Fibroblast of skin of abdomen (primary cell): ENCODE data around the gene CD164L2.
A peak's percentile ranks its signal among the peaks of the same experiment; 100 is the strongest.

Experiments used
- DNase-seq: peaks from one replicate; pipeline ENCODE4 v3.0.0-alpha.2; 2013

CD164L2 gene

GRCh38 chr1:27383661-27384060 lies 528 bp upstream of the CD164L2 start:
- no peak for DNase-seq

- DNase-seq, result no peak
These were observed 967 bp downstream of the CD164L2 start for GRCh38 chr1:27381969-27382762.

DNA sequence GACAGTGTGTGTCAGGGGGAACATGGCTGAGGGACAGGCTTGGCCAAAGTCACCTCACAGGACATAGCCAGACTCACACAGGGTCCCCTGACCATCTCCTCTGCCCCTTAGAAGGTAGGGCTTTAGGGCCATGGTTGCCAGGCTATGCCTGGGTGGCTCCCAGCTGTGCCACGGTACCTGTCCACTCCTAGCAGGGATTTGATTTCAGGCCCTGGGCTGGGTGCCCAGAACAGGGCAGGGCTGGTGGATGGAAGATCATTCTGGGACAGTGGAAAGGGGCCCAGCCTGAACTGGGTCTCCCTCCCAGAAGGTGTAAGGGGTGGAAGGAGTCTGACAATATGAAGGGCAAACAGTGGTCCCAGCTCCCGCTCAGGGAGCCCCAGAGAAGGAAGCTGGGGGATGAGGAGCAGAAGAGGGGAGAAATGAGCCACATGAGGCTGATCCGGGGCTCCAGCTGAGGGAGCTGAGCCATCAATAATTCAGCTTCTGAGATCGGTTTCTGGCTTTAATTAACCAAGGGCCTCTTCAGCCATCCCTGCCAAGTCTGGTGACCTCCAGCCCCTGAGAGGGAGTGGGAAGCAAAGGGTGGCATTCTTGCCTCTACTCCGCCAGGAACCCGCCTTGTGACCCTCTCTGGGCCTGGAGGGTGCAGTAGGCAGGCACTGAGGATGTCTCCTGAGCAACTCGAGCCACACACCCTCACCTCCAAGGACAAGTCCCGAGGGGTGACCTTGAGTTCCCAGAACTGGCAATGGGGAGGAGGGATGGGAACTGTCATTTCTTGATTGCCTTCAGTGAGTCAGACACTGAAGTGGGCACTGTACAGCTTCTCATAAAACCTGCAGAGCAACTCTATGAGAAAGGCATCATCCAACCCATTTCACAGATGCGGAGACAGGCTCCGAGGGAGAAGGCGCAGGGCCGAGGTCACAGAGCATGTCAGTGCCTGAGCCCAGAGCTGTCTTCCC lies 2.1 kb downstream of the CD164L2 start:
- no peak for DNase-seq

DNA sequence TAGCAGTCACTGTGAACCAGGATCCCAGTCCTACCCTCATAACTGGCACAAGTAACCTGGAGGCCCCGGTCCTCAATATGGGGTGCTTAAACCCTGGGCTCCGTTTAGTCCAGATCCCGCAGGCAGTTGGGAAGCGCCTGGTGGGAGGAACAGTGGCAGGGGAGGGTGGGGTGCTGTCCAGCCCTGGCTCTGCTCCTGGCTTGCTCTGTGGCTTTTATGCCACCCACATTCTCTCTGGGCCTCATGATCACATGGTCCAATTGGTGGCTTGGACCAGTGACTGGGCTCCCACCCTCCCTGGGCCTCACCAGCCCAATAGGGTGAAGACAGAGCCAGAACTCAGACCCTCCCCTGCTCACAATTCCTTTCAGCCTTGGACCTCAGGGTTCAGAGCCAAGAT lies 2.9 kb downstream of the CD164L2 start:
- no peak for DNase-seq

GRCh38 chr1:27379564-27380122 lies 3.5 kb downstream of the CD164L2 start:
- DNase-seq, result no peak

- DNase-seq, result no peak
These were observed 5.2 kb downstream of the CD164L2 start for GRCh38 chr1:27377760-27378495.

DNA sequence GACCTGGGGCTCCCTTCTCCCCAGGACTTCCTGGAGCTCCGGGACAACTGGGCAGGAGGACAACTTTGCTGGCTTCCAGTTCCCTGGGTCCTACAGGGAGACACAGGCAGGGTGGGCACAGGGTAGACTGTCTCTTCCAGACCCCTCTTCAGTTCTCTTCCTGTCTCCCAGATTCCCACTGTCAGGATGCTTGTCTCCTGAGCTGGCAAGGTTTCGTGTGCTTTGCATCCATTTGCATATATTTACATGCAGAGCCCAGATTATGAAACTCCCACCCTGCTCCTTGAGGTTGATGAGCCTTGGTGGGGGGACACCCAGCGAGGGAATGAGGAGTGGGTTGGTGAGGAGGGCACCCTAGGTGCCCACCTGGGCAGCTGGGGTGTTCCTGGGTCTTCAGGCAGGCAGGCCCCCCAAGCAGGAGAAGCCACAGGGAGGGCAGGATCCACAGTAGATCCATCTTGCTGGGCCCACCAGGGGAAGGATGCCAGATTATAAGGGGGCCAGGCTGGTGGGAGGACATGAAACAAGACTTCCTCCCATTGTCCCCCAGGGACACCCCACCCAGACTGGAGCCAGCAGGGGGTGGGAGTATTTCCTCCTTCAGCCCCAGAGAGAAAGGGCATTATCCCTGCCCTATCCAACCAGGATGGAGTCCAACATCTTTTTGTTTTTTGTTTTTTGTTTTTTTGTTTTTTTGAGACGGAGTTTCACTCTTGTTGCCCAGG lies 8.6 kb downstream of the CD164L2 start, which contains the start of gene FCN3:
TSS of gene FCN3 (minus strand) at position 463 of the 725 bp plus-strand sequence. CDS start at position 457, 6 bp downstream.
- no peak for DNase-seq

GRCh38 chr1:27372808-27373690 lies 10.1 kb downstream of the CD164L2 start:
- DNase-seq, result no peak

DNA sequence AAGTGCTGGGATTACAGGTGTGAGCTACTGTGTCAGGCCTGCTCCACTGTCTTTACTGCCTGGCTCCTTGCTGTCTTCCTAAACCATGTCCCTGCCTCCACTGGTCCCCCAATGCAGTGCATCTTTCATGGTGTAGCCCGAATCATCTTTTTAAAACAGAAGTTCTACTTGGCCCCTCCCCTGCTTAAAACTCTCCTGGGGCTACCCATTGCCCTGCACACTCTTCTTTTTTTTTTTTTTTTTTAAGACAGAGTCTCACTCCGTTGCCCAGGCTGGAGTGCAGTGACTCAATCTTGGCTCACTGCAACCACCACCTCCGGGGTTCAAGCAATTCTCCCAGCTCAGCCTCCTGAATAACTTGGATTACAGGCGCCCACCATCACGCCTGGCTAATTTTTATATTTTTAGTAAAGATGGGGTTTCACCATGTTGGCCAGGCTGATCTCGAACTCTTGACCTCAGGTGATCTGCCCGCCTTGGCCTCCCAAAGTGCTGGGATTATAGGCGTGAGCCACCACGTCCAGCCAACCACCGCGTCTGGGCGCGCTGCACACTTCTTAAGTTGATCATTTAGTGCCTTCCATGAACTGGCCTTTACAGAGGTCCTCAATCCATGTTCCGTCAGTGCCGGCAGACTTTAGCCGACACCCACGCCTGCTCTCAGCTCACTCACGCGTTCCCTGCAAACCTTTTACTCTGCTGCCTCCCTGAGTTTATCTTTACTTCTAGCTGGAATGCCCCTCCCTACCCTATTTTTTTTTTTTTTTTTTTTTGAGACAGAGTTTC lies 10.9 kb downstream of the CD164L2 start:
- DNase-seq, result no peak

GRCh38 chr1:27368869-27369582 lies 14.1 kb downstream of the CD164L2 start:
- DNase-seq, result no peak

DNA sequence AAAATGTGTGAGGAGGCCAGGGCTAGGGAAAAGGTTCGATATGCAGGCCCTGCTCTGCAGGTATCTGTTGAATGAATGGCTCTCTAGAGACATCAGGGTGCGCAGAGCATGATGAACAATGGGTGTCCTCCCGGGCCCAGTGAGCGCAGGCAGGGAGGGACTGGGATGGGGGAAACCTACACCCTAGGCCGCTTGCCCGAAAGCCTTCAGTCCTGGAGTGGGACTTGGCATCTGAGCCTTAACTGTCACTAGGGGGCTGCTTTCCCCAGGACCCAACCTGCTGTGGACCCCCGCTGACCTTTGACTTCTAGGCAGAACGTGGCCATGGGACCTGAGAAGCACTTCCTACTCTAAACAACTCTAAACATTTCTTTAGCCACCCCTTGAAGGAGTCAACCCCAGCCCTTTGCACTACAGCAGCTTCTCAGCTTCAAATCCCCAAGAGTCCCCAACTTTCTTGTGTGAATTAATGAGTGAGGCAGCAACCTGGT lies 15.9 kb downstream of the CD164L2 start:
- DNase-seq, result no peak

DNA sequence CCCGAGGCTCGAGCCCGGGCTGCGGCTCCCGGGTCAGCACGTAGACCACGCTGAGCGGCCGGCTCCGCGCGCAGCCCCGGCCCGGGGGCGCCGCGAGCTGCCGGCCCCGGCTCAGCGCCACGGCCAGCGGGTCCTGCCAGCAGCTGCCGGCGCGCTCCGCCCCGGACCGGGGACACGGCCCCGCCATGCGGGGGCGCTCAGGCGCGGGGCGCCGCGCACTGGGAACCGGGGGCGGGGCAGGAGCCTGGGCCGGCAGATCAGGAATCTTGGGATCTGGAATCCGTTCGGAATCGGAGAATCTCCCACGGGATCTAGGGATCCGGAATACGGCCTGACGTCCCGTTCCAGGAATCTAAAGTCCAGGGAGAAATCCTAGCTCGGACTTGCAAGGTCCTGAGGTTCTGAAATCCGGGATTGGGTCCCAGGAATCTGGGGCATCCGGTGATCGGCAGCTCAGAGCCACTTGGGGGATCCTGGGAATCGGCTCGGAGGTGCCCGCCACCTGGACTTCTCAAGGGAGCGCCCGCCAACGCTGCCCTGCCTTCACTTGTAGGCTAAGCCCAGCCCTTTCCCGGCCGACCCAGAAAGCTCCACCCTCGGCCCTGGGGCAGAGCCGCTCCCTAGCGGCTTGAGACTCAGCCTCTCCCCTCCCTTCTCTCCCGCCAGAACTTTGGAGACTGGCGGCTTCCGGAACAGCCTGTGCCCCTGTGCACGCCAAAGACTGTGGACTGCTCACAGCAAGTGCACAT lies 16.5 kb downstream of the CD164L2 start, which contains the start of gene MAP3K6:
TSS of gene MAP3K6 (minus strand) at position 551 of the 749 bp plus-strand sequence. CDS start at position 187, 364 bp downstream.
- peak; percentile 73 for DNase-seq

- peak; percentile 75 for DNase-seq
These were observed 17.1 kb downstream of the CD164L2 start for GRCh38 chr1:27366113-27366410.

DNA sequence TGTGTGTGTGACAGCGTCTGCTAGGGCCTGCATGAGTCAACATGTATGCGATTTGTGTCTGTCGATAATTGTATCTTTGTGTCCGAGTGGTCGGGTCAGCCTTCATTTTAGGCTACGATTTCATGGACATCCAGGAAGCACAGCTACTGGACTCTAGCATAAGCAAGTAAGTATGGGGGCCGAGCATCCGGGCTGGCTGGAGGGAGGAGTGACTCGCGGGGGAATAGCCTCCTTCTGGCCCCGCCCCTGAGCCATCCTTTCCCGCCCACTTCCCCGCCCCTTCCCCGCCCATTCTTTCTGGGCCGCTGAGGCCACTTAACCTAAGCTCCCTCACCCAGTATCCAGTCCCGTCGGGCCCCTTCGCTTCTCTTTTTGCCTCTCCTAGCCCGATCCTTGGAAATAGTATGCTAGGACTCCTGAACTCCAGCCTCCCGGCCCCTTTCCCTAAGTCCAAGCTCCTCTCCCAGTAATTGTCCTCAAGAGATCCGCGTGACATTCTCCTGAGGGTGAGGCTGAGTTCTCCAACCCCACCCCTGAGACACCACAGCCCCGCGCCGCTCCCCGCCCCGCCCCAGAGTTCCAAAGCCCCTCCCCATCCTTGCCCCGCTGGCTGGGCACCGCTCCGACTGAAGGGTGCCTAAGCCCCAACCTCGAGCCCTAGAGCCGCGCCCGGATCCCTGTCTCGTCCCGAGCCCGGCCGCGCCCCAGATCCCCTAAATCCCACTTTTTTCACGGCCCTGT lies 17.6 kb downstream of the CD164L2 start:
- DNase-seq, result peak; percentile 87

GRCh38 chr1:27364696-27365371 lies 18.3 kb downstream of the CD164L2 start:
- DNase-seq, result no peak

GRCh38 chr1:27363766-27364695 lies 19.1 kb downstream of the CD164L2 start:
- DNase-seq, result no peak
